GM19455 (cell line): ENCODE results near the gene REX1BD.

Source experiments
- ATAC-seq: cut with Tn5 transposase; IDR thresholded peaks from one replicate; pipeline ENCODE4 v1.9.1; 2021; ENCODE audit not compliant: unreplicated experiment

Gene REX1BD

GRCh38 chr19:18612772-18613588 is 24.4 kb downstream of the REX1BD start, which contains the start of gene TMEM59L:
TSS of gene TMEM59L (plus strand) at chr19:18612870. CDS start at chr19:18612959, 89 bp downstream.
- ATAC-seq, result no peak

GRCh38 chr19:18613589-18614234 is 25.1 kb downstream of the REX1BD start:
- no peak for ATAC-seq

GRCh38 chr19:18616023-18616422 is 27.4 kb downstream of the REX1BD start:
- ATAC-seq, result no peak

GRCh38 chr19:18617562-18617961 is 29.0 kb downstream of the REX1BD start:
- ATAC-seq, result no peak

GRCh38 chr19:18618236-18618635 is 29.6 kb downstream of the REX1BD start:
- no peak for ATAC-seq

- ATAC-seq, result no peak
Measured at GRCh38 chr19:18620311-18620710, 31.7 kb downstream of the REX1BD start.

- ATAC-seq, result no peak
Measured at GRCh38 chr19:18620902-18621301, 32.3 kb downstream of the REX1BD start.

- ATAC-seq, result no peak
Measured at GRCh38 chr19:18626906-18627305, 38.3 kb downstream of the REX1BD start.

- ATAC-seq, result no peak
Measured at GRCh38 chr19:18629166-18630088, 40.8 kb downstream of the REX1BD start.

GRCh38 chr19:18633321-18633720 is 44.7 kb downstream of the REX1BD start:
- no peak for ATAC-seq

GRCh38 chr19:18634612-18635297 is 46.2 kb downstream of the REX1BD start:
- ATAC-seq, result no peak

- no peak for ATAC-seq
Measured at GRCh38 chr19:18635831-18636182, 47.2 kb downstream of the REX1BD start.

GRCh38 chr19:18636183-18636968 is 47.8 kb downstream of the REX1BD start:
- peak; percentile 79 for ATAC-seq

- no peak for ATAC-seq
Measured at GRCh38 chr19:18636969-18637629, 48.5 kb downstream of the REX1BD start, which contains the start of gene KLHL26. TSS of gene KLHL26 (plus strand) at chr19:18637028. CDS start at chr19:18637055, 27 bp downstream.

- ATAC-seq, result no peak
Measured at GRCh38 chr19:18637673-18638630, 49.4 kb downstream of the REX1BD start.

- no peak for ATAC-seq
Measured at GRCh38 chr19:18639706-18640243, 51.2 kb downstream of the REX1BD start.
